K562 (cell line): ENCODE measurements around the gene ZSCAN22. TPM values are rescaled to one million over a fixed set of nuclear protein-coding genes. Genes with fewer than 3 reads are reported as not detected.

Source experiments
- BRF1 ChIP-seq: IDR thresholded peaks from 3 replicates; pipeline ENCODE4 v1.6.1; 2011; ENCODE audit warnings: borderline replicate concordance, mild to moderate bottlenecking; ENCODE audit not compliant: insufficient read length; ENCODE audit errors: extremely low read depth
- E4F1 ChIP-seq: fragments of 250-450 bp; sonication (Bioruptor Pico); IDR thresholded peaks from 2 replicates; pipeline ENCODE4 v1.5.0; 2021; ENCODE audit warnings: mild to moderate bottlenecking, borderline replicate concordance
- ELF2 ChIP-seq: fragments of 250-450 bp; sonication (Bioruptor Pico); IDR thresholded peaks from 2 replicates; pipeline ENCODE4 v1.5.0; 2021; ENCODE audit warnings: mild to moderate bottlenecking
- ETV5 ChIP-seq: sonication (generic); formaldehyde crosslinking; IDR thresholded peaks from 2 replicates; pipeline ENCODE4 v1.4.0; 2020; ENCODE audit warnings: low read depth, mild to moderate bottlenecking, missing genetic modification reagents
- ETV6 ChIP-seq, 3 experiments: fragments of 150-350 bp in 1 of 3; sonication (generic) in 1 of 3; formaldehyde crosslinking in 1 of 3; IDR thresholded peaks; 2 replicates each; pipeline versions ENCODE4 v1.6.1 to v1.8.0; 2014 to 2022; ENCODE audit warnings: borderline replicate concordance in 2 of 3, low read depth in 2 of 3, antibody characterized with exemption in 1 of 3, low read length in 1 of 3, mild to moderate bottlenecking in 1 of 3, missing genetic modification reagents in 1 of 3
- KAT8 ChIP-seq: fragments of 450-650 bp; IDR thresholded peaks from 2 replicates; pipeline ENCODE4 v1.6.1; 2016; ENCODE audit warnings: low read depth, mild to moderate bottlenecking
- NELFE ChIP-seq: IDR thresholded peaks from 2 replicates; pipeline ENCODE4 v1.6.1; 2011; ENCODE audit warnings: mild to moderate bottlenecking; ENCODE audit not compliant: insufficient read depth, insufficient read length
- PCBP1 ChIP-seq: fragments of 200-400 bp; formaldehyde crosslinking; IDR thresholded peaks from 2 replicates; pipeline ENCODE4 v1.6.1; 2018; ENCODE audit warnings: mild to moderate bottlenecking, low read depth, low read length; ENCODE audit not compliant: poor library complexity, severe bottlenecking
- POLR3A ChIP-seq: IDR thresholded peaks from 2 replicates; pipeline ENCODE4 v1.6.1; 2011; ENCODE audit warnings: borderline replicate concordance, mild to moderate bottlenecking, moderate library complexity; ENCODE audit not compliant: insufficient read length, insufficient read depth; ENCODE audit errors: extremely low read depth
- PTTG1 ChIP-seq: fragments of 450-650 bp; IDR thresholded peaks from 2 replicates; pipeline ENCODE4 v1.6.1; 2016; ENCODE audit warnings: low read depth, mild to moderate bottlenecking, missing genetic modification characterization, missing compliant biosample characterization
- STAT5A ChIP-seq: IDR thresholded peaks from 2 replicates; pipeline ENCODE4 v1.6.1; 2012; ENCODE audit warnings: low read length, inconsistent platforms, borderline replicate concordance
- TAF1 ChIP-seq: IDR thresholded peaks from 2 replicates; pipeline ENCODE4 v1.6.1; 2011; ENCODE audit warnings: mild to moderate bottlenecking, low read length, moderate library complexity; ENCODE audit not compliant: insufficient read depth, control insufficient read depth, severe bottlenecking; ENCODE audit errors: extremely low read depth
- TCF7L2 ChIP-seq: fragments of 150-350 bp; IDR thresholded peaks from 2 replicates; pipeline ENCODE4 v1.6.1; 2016; ENCODE audit warnings: low read depth, mild to moderate bottlenecking, low read length, moderate library complexity
- ZNF140 ChIP-seq: fragments of 250-450 bp; sonication (Bioruptor Pico); IDR thresholded peaks from 2 replicates; pipeline ENCODE4 v1.8.0; 2021; ENCODE audit warnings: moderate library complexity, mild to moderate bottlenecking, inconsistent platforms
- ZNF395 ChIP-seq: fragments of 200-800 bp; sonication (Bioruptor generic); IDR thresholded peaks from 2 replicates; pipeline ENCODE4 v1.6.1; 2017; ENCODE audit warnings: missing genetic modification characterization, missing compliant biosample characterization
- ZNF431 ChIP-seq: sonication (generic); formaldehyde crosslinking; IDR thresholded peaks from 2 replicates; pipeline ENCODE4 v1.8.0; 2022; ENCODE audit warnings: mild to moderate bottlenecking, missing genetic modification reagents
- ZNF764 ChIP-seq: fragments of 250-450 bp; sonication (Bioruptor Pico); IDR thresholded peaks from 2 replicates; pipeline ENCODE4 v1.4.0; 2020; ENCODE audit warnings: low read depth, mild to moderate bottlenecking, moderate library complexity
- polyA plus RNA-seq, 8 experiments: library from polyadenylated mRNA; depleted of rRNA in 4 of 8; stranded (reverse) in 5 of 8; unstranded in 3 of 8; fragments of >200 nt; fragmentation: Nextera tagmentation in 2 of 8; fragmentation: Illumina TruSeq in 1 of 8; extraction: Ambion mirVana in 2 of 8; extraction: Trizol in 1 of 8; gene quantifications; 2 replicates each; pipeline versions ENCODE4 v1.2.1 to v1.2.3, GENCODE V29; 2011 to 2014; ENCODE audit warnings: inconsistent platforms in 1 of 8, missing spikeins in 1 of 8
- total RNA-seq, 7 experiments: library from RNA; depleted of rRNA in 6 of 7; stranded (reverse); fragments of >200 nt in 6 of 7; fragmentation: Illumina TruSeq in 2 of 7; extraction: Trizol in 2 of 7; gene quantifications; 2 replicates each; pipeline versions ENCODE4 v1.2.1 to v1.2.3, GENCODE V29; 2011 to 2021; ENCODE audit warnings: low replicate concordance in 1 of 7
- TF ChIP-seq, protein P1 (sequence below): fragments of 250-450 bp; sonication (Bioruptor Pico); IDR thresholded peaks from 2 replicates; pipeline ENCODE4 v1.8.0; 2022; ENCODE audit warnings: inconsistent platforms, mild to moderate bottlenecking, moderate library complexity, borderline replicate concordance
- TF ChIP-seq, protein P2 (sequence below), 2 experiments: fragments of 200-800 bp in 1 of 2; sonication (Bioruptor generic) in 1 of 2; sonication (generic) in 1 of 2; formaldehyde crosslinking in 1 of 2; IDR thresholded peaks in 1 of 2; conservative IDR thresholded peaks in 1 of 2; 2 replicates each; pipeline versions ENCODE4 v1.5.0 to v1.6.1; 2016 to 2020; ENCODE audit warnings: missing compliant biosample characterization in 1 of 2, missing genetic modification characterization in 1 of 2, missing genetic modification reagents in 1 of 2

ZSCAN22 gene
- total and polyA plus RNA-seq, 9 of the 15 experiments (the other 6 are each of a cell fraction or from before 2014, with no cell fraction given): 0.98 to 5.3 (median 3.0) TPM

DNA sequence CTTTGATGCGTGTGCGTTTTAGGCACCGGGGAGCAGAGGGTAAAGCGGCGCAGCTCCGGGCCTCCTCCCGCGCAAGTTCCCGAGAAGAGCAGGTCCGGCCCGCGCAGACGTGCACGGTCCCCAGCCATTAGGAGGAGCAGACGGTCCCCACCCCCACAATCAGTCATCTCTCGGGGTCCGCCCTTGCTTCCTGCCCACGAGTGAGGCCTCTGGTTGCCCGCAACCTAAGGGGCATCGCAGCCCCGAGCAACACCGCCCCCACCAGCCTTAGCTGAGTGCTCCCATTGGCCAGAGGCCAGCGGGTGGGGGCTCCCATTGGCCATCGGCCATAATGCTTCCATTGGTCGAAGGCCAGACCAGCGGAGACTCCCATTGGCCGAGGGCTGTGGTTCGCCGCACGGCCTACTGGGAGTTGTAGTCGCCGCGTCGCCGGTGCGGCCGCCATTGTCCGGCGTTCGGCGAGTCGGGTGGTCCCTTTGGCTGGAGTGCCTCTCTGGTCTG, 48.2 kb upstream of the ZSCAN22 start, which contains the start of gene ZNF8 (continued):
- TF ChIP-seq ETV6 (IDR thresholded peaks at IDR 0.05; ENCODE audit: borderline replicate concordance in 1 of 2, low read depth in 2 of 2, low read length in 1 of 2) (no peak), ETV6 (CRISPR knock-in tag; IDR thresholded peaks at IDR 0.05; ENCODE audit: borderline replicate concordance) (no peak), TCF7L2 (no peak), TAF1 (peak; percentile 56), NELFE (no peak), PTTG1 (tag) (no peak), ELF2 (CRISPR knock-in tag) (no peak; the same call in 1 of the 2 replicates), ZNF395 (CRISPR knock-in tag) (no peak; the same call in 1 of the 2 replicates), ETV5 (CRISPR knock-in tag) (no peak), BRF1 (no peak), KAT8 (no peak), E4F1 (CRISPR knock-in tag) (no peak), STAT5A (no peak), POLR3A (no peak), ZNF764 (CRISPR knock-in tag) (no peak), PCBP1 (peak; percentile 5), ZNF140 (no peak), ZNF431 (CRISPR knock-in tag) (no peak; the same call in 1 of the 2 replicates)
- TF ChIP-seq, protein P1, sequence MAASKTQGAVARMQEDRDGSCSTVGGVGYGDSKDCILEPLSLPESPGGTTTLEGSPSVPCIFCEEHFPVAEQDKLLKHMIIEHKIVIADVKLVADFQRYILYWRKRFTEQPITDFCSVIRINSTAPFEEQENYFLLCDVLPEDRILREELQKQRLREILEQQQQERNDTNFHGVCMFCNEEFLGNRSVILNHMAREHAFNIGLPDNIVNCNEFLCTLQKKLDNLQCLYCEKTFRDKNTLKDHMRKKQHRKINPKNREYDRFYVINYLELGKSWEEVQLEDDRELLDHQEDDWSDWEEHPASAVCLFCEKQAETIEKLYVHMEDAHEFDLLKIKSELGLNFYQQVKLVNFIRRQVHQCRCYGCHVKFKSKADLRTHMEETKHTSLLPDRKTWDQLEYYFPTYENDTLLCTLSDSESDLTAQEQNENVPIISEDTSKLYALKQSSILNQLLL (CRISPR knock-in tag): no peak
- TF ChIP-seq, protein P2, sequence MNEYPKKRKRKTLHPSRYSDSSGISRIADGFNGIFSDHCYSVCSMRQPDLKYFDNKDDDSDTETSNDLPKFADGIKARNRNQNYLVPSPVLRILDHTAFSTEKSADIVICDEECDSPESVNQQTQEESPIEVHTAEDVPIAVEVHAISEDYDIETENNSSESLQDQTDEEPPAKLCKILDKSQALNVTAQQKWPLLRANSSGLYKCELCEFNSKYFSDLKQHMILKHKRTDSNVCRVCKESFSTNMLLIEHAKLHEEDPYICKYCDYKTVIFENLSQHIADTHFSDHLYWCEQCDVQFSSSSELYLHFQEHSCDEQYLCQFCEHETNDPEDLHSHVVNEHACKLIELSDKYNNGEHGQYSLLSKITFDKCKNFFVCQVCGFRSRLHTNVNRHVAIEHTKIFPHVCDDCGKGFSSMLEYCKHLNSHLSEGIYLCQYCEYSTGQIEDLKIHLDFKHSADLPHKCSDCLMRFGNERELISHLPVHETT (CRISPR knock-in tag; conservative IDR thresholded peaks at IDR 0.05 in 1 of 2, IDR thresholded peaks at IDR 0.05 in 1 of 2): no peak; a peak in 1 of 4 replicates
